Stimulated activated CD4-positive, alpha-beta T cell treated with anti-CD3 and anti-CD28 coated beads, TNF-alpha, amount 100 ng/mL, for 24 hours (primary cell): ENCODE results near the gene CCND2.
"Not testable (repeated sequence)": the region's sequence is repeated elsewhere in the genome, so short reads cannot be mapped to it uniquely, and the experiment has no call there.

Experiments
- DNase-seq, 3 experiments: peaks; one replicate each; pipeline ENCODE4 v3.0.0-alpha.2; 2020; ENCODE audit warnings: low read depth in 3 of 3

The CCND2 gene

GRCh38 chr12:4273652-4274395 lies at the start of gene CCND2:
Gene CCND2, plus strand, starts transcription at chr12:4273762. Its CDS starts 279 bp downstream, at chr12:4274041.
- peak; percentile 62 to 83 (median 72) for DNase-seq

DNA sequence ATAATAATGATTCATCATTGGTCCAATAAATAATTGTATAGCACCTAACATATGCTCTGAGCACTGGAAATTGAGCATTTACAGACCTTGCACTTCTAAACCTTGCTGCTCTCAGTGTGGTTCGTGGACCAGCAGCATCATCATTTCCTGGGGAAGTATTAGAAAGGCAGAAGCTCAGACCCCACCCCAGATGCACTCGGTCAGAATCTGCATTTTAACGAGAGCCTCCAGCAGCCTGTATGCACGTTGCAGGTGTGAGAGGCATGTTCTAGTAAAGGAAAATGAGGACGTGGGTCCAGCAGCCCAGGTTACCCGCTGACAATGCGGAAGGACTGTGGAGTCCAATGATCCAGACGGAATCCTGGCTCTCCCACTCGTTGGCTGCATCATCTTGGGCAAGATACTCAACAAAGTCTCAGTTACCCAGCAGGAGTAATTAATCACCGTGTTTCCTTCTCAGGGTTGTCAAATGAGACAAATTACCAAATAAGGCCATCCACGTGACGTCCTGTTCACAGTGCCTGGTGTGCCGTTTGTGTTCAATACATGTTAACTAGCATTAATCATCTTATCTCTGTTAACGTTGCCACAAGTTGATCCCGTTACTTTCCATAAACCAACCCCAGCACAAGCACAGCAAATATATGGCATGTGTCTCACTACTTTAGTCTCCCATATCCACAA lies 49.2 kb upstream of the CCND2 start:
- no peak for DNase-seq

GRCh38 chr12:4225571-4225970 lies 48.0 kb upstream of the CCND2 start:
- no peak for DNase-seq

GRCh38 chr12:4227046-4227445 lies 46.5 kb upstream of the CCND2 start:
- no peak for DNase-seq

DNA sequence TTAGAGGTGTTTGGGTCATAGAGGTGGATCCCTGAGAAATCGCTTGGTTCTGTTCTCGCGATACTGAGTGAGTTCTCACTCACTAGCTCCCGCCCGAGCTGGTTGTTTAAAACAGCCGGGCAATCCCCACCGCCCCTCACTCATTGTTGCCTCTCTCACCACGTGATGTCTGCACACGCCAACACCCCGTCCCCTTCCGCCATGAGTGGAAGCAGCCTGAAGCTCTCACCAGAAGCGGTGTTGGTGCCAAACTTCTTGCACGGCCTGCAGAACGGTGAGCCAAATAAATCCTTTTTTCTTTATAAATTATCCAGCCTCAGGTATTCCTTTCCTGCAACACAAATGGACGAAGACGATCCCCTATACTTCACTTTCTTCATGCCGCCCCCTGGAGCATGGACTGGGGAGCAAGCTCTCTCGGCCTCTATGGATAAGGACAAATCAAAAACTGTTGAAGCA lies 45.4 kb upstream of the CCND2 start:
- no peak for DNase-seq

- no peak for DNase-seq
Measured at GRCh38 chr12:4230526-4230925, 43.0 kb upstream of the CCND2 start.

DNA sequence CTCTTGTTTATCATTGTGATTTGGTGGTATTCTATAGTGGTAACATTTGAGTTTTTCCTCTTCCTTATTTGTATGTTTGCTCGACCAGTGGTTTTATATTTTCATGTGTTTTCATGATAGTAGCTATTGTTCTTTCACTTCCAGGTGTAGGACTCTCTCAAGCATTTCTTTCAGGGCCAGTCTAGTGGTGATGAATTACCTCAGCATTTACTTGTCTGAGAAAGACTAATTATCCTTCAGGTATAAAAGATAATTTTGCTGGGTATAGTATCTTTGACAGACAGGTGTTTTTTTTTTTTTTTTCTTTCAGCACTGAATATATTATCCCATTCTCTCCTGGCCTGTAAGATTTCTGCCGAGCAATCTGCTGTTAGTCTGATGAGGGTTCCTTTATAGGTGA lies 35.0 kb upstream of the CCND2 start:
- DNase-seq, result no peak

- DNase-seq, result no peak
Measured at GRCh38 chr12:4239746-4240145, 33.8 kb upstream of the CCND2 start.

DNA sequence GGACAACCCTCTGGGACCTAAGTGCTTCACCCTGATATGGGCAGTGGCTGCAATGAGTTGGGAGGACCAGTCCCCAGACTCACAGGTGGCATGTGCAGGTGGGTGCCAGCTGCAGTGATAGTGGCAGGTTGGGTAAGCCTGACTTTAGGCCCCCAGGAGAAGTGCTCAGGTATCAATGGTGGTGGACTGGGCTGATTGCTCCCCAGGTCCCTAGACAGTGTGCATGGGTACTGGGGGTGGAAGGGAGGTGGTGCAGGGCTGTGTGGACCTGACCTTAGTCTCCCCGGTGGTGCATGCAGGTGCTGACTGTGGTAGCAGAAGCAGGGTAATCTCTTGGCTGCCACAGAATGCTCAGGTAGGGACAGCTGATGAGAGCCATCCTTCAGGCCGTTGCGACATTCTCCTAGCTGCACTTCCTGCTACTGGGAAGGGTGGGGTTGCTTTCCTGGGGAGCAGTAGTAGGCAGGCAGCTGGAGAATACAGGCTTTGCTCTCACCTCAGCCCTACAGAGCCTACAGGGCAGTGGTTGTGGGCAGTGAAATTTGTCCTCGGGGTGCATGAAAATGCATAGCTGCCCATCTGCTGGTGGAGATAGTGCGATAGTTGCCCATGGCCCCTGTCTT lies 33.3 kb upstream of the CCND2 start:
- no peak for DNase-seq

- no peak for DNase-seq
Measured at GRCh38 chr12:4240981-4241380, 32.6 kb upstream of the CCND2 start.

GRCh38 chr12:4241592-4241991 lies 32.0 kb upstream of the CCND2 start:
- no peak for DNase-seq

DNA sequence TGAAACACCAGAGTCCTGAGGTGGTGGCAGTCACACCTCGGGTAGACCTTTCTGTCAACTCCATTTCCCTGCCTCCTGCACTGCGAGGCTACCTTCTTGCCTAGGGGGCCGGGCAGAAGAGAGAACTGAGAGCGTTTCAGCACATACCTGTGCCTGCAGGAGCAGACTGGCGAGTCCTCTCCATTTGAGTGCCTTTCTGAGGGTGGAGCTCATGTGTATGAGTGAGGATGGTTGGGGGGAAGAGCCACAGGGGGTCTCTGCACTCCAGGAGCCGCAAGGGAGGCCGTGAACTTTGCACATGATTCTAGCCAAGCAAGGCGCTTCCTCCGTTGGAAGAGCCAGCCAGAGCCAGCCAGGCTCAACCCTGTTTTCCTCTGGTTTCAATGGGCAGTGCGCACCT lies 31.0 kb upstream of the CCND2 start:
- no peak for DNase-seq

- DNase-seq, result no peak
Measured at GRCh38 chr12:4243091-4243490, 30.5 kb upstream of the CCND2 start.

DNA sequence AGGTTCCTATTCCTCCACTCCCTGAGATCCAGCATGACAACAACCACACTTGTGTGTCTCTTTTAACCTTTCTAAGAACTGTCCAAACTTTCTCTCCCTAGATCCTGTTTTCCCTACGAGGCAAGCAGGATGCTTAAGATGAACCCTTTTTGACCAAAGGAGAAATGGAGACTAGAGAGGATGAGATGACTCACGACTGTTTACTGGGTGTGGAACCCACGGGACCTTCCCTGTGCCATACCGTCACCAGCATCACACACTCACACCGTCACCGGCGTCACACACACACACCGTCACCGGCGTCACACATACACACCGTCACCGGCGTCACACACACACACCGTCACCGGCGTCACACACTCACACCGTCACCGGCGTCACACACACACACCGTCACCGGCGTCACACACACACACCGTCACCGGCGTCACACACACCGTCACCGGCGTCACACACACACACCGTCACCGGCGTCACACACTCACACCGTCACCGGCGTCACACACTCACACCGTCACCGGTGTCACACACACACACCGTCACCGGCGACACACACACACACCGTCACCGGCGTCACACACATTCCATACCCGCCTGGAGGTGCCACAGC lies 30.0 kb upstream of the CCND2 start:
- DNase-seq, result not testable (repeated sequence)

DNA sequence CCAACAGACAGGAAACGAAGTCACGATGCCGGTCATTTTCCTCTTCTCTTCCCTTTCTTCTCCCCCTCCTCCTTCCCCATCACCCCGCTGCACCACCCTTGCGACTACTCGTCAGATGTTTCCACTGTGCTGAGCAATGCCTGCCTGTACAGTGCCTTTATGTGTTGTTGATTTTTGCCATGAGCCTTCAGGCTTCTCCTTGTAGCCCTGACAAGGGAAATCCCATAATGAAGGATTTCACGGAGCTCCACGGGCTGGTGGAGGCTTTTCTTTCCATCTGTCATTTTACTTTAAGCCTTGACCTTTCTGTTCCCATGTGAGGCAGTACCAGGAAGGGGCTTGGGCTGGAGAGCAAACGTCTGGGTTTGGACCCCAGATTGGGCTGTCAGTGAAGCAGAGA lies 28.7 kb upstream of the CCND2 start:
- no peak for DNase-seq

DNA sequence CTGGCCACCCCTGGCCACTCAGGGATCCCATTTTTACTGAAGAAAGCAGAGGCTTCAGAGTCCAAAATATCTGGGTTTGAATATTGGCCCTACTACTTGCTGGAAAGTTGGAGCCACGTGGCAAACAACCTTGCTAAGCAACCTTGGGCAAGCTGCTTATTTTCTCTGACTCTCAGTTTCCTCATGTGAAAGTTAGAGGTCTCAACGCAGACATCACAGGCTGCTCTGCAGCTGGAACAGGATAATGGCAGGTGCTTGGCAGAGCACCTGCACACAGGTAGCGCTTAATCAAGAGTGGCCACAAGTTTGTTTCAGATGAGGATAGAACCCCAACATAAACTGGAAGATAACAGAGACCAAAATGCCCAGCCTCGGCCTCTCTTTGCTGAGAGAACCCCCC lies 28.1 kb upstream of the CCND2 start:
- DNase-seq, result no peak

DNA sequence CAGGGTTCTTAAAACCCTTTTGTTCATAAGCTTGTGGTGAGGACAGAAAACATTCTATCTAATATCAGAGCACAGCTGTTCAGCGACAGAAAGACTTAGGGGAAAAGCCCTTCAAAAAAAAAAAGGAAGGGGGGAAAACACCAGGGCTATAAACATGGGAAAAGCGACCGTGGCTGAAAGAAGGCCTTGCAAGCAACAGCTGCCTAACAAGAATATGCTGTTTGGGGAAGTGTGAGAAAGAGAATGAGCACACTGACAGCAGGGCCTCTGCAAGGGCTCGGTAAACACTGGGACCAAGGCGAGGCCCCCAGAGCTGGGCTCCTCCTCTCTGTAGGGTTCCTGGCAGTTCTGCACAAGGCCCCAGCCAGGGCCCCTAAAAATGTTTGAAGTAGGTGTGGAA lies 27.4 kb upstream of the CCND2 start:
- no peak for DNase-seq

GRCh38 chr12:4250691-4251090 lies 22.9 kb upstream of the CCND2 start:
- DNase-seq, result no peak

GRCh38 chr12:4251216-4251891 lies 22.2 kb upstream of the CCND2 start:
- DNase-seq, result peak in 1 of 3 experiments; percentile 24

DNA sequence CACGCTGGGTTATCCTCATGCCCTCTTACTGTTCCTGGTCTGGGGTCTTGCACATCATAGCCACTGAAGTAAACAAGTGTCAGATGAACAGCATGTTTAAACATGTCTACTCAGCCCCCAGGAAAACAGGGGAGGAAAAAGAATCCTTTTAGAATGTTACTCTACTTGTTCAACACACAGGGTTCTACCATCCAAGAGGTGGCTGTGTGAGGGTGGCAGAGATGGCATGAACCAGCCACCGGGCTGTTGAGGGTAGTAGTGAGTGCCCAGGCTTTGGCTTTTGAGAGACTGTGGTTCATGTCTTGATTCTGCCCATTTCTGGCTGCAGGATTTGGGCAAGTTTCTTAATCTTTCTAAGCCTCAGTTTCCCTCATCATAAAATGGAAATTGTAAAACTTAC lies 21.6 kb upstream of the CCND2 start:
- DNase-seq, result no peak

DNA sequence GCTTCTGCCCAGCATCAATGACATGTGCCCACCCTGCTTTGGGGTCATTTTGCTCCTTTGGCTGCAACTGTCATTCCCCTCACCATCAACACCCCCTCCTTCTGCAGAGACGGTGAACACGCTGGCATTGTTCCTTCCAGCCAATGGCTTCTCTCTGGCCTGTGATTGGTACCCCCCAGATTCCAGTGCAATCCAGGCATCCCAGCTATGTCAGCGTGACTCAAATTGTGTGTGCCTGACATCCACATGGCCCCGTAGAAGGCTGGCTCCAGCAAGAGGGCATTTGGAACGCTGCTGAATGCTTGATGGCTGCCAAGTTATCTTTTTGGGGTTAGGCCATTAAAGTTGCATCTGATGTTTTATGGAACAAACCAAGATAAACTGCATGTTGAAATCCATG lies 21.0 kb upstream of the CCND2 start:
- DNase-seq, result no peak
